ENCODE measurements around the gene PLXDC1.
"Not testable (repeated sequence)": the region's sequence is repeated elsewhere in the genome, so short reads cannot be mapped to it uniquely, and the experiment has no call there.

PLXDC1 gene

GRCh38 chr17:39151943-39152818 lies 744 bp upstream of the PLXDC1 start:
- DNase-seq, result no peak

- no peak for DNase-seq
Measured at GRCh38 chr17:39150795-39151149, 665 bp downstream of the PLXDC1 start.

- no peak for DNase-seq
Measured at GRCh38 chr17:39150104-39150634, 1.3 kb downstream of the PLXDC1 start.

GRCh38 chr17:39147221-39148185 lies 3.9 kb downstream of the PLXDC1 start:
- DNase-seq, result no peak

GRCh38 chr17:39146273-39146672 lies 5.2 kb downstream of the PLXDC1 start:
- DNase-seq, result no peak

GRCh38 chr17:39145143-39145542 lies 6.3 kb downstream of the PLXDC1 start:
- no peak for DNase-seq

GRCh38 chr17:39144416-39144840 lies 7.0 kb downstream of the PLXDC1 start:
- peak; percentile 67 for DNase-seq

- no peak for DNase-seq
Measured at GRCh38 chr17:39143552-39144093, 7.8 kb downstream of the PLXDC1 start.

GRCh38 chr17:39141915-39142664 lies 9.3 kb downstream of the PLXDC1 start:
- no peak for DNase-seq

- no peak for DNase-seq
Measured at GRCh38 chr17:39141294-39141693, 10.1 kb downstream of the PLXDC1 start.

GRCh38 chr17:39139561-39139960 lies 11.9 kb downstream of the PLXDC1 start:
- no peak for DNase-seq

GRCh38 chr17:39139161-39139511 lies 12.3 kb downstream of the PLXDC1 start:
- DNase-seq, result no peak

GRCh38 chr17:39138431-39139160 lies 12.8 kb downstream of the PLXDC1 start:
- DNase-seq, result no peak

- DNase-seq, result no peak
Measured at GRCh38 chr17:39134878-39135277, 16.6 kb downstream of the PLXDC1 start.

GRCh38 chr17:39132192-39132610 lies 19.2 kb downstream of the PLXDC1 start:
- DNase-seq, result no peak

- no peak for DNase-seq
Measured at GRCh38 chr17:39131616-39132015, 19.8 kb downstream of the PLXDC1 start.

- DNase-seq, result no peak
Measured at GRCh38 chr17:39130205-39130604, 21.2 kb downstream of the PLXDC1 start.

GRCh38 chr17:39129544-39129943 lies 21.9 kb downstream of the PLXDC1 start:
- DNase-seq, result not testable (repeated sequence)

- DNase-seq, result no peak
Measured at GRCh38 chr17:39126436-39126835, 25.0 kb downstream of the PLXDC1 start.

- DNase-seq, result no peak
Measured at GRCh38 chr17:39125143-39125875, 26.1 kb downstream of the PLXDC1 start.

GRCh38 chr17:39123627-39124026 lies 27.8 kb downstream of the PLXDC1 start:
- no peak for DNase-seq
